Urothelium cell line (cell line): Measurements from ENCODE around the gene RAE1.

ENCODE experiments used
- DNase-seq: peaks from one replicate; pipeline ENCODE4 v3.0.0; 2011; ENCODE audit warnings: low spot score, mixed read lengths
- FAIRE-seq: peaks from 2 replicates; lab custom pipeline; 2011; peaks lifted over from hg19 to GRCh38; lab: Jason Lieb, UNC

Gene RAE1

DNA sequence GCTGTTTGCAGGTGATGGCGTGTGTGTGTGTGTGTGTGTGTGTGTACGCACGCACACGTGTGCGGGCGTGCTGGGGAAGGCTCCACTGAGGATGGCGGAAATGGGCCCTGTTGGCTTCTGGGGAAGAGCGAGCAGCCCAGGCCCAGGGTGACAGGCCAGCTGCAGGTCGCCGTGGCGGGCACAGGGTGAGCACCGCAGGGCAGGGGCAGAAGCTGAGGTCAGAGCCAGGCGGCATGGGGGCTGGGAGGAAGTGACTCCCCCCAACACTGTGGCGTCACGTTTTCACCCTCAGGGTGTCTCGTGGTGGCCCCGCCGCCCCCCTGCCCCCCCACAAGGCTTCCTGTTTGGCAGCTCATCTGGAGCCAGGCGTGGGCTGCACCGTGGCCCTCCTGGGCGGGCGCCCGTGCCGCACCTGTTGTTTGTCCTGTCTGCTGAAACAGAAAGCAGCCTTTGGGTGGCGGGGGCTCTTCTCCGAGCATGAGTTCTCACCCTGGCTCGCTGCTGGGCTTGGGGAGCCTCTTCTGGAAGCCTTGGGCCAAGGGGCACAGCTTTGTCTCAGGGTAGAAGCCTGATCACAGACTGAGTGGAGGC is 47.3 kb downstream of the RAE1 start:
- no peak for DNase-seq
- FAIRE-seq = peak; percentile 48

DNA sequence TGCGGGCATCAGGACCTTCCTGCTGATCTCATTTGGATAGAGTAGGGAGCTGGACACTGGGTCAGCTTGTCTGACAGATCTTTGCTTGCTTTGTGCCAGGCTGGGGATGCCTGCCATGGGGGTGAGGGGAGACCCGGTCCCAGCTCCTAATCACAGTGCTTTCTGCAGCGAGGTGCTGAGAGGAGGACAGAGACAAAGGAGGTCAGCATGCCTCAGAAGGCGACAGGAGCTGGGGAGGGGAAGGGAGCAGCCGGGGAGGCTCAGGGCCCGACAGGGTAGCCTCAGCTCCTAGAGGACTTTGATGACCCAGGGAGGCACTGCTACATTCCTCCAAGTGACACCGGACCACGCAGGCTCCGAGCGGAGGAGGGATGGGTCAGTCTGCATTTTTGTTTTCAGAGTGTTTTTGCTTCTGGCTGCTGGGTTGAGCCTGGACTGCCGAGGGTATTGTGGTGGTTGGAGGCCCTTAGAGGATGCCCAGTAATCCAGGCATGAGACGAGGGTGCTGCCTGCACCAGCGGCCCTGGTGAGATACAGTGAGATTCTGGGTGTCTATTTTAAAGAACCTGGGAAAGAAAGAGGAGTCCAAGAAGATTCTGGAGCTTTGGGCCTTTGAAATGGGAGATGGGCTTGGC is 48.0 kb downstream of the RAE1 start:
- DNase-seq (no peak), FAIRE-seq (peak; percentile 68)

DNA sequence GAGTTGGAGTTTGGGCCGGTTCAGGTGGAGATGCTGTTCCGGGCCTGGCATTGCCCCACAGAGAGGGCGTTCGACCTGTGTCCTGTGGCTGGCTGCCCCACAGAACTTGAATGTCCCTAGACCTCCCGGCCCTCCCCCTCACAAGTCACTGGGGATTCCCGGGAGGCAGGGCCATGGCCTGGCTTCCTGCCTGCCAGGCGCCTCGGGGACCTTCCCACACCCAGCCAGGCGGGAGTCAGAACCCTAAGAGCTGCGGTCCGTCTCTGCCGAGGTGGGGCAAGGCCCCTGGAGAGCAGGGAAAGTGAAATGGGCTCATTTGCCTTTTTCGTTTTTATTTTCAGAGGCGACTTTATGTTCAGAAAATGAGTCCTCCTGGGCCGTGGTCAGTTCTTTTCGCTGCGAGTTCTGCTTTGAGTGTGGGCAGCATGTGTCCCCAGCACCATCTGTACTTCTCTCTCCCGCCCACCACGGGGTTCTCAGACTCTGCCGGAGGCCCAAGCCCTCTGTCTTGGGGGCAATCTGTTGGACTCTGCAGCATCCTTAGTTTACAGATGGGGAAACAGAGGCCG is 48.6 kb downstream of the RAE1 start:
- no peak for FAIRE-seq
- no peak for DNase-seq

DNA sequence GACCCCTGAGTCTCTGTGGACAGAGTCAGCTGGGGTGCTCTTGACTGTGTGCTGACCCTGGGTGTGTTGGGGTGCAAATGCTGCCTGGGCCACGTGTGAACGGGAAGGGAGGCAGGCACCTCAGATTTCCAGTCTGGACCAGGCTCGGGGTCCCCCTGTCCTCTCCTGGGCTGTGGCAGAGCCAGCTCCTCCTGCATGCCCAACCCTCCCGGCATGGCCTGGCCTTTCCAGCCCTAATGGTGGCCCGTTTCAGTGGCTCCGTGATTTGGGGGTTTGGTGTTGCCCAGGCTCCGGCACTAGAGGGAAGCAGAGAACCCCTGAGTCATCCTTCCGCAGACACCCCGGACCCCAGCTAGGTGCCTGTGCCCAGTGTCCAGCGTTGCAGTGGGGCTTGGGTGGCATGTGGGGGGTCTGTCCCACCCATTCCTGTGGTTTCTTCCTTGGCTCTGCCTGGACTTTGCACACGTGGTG is 49.2 kb downstream of the RAE1 start:
- DNase-seq (no peak), FAIRE-seq (no peak)

DNA sequence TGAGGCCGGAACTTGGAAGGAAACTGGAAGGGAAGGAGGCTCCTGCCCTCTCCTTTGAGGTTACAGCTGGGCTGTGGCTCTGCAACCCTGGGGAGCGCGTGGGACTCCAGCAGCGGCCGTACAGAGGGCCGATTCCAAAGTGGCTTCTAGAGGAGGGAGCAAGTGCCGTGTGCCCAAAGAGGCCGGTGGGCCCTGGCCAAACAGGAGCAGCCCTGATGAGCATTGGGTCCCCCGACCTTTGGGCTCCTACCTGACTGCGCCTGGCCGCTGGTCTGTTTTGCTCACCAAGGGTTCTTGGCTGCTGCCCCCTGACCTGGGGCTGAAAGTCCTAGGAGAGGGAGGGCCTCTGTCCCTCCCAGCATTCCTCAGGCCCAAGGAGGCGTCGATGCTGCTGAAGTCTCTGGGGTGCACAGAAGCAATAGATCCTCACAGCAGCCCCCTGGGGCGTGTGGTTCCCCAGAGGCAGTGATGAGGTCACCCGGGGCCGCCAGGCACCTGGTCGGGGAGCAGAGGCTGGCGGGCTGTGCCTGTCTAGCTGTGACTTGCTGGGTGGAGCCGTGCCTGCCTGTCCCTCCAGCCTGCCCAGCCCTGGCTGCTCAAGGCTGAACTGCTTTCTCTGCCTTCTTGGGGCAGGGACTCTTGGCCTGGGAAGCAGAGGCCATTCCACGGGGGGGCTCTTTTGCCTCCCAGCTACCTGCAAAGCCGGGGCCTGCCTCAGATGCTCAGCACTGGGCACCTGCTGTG is 49.9 kb downstream of the RAE1 start:
- FAIRE-seq (no peak), DNase-seq (no peak)

DNA sequence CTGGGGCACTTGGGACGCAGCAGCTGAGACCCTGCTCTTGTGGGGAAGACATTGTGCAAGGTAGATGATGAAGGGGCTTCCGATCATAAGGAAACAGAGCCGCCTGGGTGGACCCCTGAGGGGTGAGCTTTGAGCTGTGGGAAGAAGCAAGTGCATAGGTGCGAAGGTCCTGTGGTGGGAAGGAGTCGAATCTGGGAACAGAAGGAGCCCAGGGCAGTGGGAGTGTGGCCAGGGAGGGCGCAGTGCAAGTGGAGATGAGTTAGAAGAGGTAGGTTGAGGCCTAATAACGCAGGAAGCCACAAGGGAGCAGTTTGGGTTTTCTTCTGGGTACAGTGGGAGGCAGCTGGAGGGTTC is 50.5 kb downstream of the RAE1 start:
- DNase-seq (no peak), FAIRE-seq (no peak)

DNA sequence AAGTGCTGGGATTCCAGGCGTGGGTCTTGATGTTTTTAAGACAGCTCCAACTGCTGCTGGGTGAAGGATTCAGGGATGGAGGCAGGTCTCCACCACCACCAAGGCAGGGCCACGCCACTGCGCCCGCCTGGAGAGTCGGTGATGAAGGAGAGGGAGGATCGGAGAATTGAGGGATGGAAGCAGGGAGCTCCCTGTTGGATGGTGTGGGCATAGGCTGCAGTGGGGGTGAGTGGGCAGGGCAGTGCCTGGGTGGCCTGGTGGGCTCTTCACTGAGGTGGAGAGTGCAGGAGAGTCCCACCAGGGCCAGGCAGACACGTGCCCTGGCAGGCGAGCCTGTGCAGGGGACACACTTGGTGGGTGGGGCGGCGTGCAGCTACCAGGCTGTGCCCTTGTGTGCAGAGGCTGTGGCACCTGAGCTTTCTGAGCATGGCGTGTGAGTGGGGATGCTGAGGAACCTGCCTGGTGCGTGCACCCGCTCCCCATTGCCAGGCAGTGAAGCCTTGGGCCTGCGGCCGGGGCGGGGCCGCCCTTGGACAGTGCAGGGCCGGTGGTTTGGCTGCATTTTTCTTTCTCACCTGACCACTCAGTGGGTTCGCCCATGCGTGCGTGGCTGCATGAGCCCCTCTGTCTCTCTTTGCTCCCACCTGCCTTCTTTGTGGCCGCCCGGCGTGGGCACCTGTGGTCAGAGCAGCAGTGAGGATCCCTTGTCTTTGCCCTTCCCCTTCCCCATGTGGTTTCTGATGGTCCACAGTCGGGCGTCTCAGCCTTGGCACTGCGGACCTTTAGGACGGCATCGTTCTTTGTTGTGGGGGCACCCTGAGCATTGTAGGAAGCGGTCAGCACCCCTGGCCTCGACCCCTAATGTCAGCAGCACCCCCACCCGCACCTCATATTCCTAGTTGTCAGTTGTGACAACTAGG is 51.4 kb downstream of the RAE1 start:
- DNase-seq (no peak), FAIRE-seq (peak; percentile 40)

DNA sequence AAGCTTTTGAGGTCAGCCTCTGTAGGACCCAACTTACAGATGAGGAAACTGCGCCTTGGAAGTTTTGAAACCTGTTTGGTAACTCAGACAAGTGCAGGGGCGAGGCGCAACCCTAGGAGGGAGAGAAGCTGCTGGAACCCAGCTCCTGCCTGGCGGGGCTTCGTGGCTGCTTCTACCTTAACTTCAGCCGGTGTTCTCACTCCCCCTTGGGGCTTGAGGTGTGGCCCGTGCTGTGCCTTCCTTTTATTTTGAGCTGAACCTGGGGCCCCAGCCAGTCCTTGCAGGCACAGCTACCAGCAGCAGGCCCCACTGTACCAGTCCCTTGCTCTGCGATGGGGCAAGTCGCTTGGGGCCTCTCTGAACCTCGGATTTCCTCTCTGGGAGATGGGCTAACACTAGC is 52.2 kb downstream of the RAE1 start:
- DNase-seq (no peak), FAIRE-seq (no peak)

DNA sequence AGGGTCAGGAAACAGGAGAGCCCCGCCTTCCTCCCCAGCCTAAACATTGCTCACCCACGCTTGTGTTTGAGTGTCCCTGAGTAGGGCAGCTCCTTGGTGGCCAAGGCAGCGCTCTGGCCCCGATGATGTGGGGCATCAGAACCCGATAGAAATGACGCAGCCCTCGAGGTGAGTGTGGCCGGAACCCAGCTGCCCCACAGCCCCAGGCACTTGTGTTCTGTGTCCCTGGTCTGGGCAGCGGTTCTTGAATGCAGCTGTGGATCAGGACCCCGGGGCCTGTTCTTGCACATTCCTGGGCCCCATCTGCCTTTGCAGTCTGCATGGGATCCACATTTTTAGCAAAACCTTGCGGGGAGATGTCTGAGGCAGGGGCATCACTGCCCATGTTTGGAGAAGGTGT is 53.0 kb downstream of the RAE1 start:
- DNase-seq = no peak

DNA sequence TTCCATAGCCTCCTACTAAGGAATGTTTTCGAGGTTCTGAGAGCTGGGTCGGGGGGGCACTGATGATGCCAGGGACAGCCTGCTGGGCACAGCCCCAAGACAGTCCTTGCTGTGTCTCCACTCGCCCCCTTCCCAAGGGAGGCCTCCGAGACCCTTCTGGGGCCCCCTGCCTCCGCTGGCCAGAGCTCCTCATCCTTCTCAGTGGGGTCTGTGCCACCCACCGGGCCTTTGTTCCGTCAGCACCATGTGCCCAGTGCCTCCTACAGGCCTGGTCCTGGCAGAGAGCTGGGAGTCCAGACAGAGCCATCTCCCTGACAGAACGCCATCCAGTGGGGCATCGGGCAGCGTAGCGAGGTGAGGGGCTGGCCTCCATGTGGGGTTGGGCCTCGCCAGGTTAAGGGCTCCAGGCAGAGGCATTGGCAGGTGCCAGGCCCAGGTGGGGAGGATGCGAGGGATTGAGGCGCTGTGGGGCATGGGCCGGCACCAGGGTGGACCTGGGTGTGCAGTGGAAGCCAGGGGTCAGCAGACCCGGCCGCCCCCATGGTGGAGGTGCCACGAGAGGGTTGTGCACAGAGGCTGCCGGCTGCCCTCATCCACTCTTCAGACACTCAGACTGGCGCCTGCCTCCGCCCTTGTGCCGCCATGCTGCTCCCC is 53.5 kb downstream of the RAE1 start:
- DNase-seq (no peak), FAIRE-seq (no peak)

More for the DNA sequence above, 53.0 kb downstream of the RAE1 start:
- no peak for FAIRE-seq

DNA sequence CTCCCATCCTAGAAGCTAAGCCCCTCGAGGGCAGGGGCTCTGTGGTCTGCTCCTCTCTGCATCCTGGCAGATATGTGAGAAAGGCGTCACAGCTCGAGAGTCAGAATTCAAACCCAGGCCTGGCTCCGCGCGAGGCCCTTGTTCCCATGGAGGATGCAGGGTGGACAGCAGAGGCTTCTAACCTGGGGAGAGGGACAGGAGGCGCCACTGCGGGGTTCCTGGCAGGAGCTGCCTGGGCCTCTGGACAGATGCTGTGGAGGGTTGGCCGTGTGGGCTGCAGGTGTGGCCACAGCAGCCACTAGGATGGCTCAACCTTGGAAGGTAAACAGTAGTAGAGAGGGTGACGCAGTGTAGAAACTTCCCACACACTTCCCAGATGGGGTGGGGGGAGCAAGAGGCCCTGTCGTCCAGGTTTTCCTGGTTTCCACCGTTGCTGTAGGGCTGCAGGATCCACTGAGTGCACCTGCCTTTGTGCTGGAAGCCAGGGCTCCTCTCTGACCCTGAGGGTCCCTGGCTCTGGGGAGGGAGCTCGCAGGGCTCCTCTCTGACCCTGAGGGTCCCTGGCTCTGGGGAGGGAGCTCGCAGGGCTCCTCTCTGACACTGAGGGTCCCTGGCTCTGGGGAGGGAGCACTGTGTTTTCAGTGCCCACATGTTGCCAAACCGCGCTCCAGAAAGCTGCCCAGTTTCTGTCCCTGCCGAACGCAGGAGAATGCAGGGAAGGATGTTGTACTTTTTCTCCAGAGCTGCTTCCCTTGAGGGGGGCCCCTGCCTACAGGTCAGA is 54.4 kb downstream of the RAE1 start:
- no peak for FAIRE-seq
- DNase-seq = no peak

DNA sequence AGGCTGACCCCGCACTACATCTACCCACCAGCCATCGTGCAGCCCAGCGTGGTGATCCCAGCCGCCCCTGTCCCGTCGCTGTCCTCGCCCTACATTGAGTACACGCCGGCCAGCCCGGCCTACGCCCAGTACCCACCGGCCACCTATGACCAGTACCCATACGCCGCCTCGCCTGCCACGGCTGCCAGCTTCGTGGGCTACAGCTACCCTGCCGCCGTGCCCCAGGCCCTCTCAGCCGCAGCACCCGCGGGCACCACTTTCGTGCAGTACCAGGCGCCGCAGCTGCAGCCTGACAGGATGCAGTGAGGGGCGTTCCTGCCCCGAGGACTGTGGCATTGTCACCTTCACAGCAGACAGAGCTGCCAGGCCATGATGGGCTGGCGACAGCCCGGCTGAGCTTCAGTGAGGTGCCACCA is 56.5 kb downstream of the RAE1 start:
- FAIRE-seq (no peak), DNase-seq (no peak)

DNA sequence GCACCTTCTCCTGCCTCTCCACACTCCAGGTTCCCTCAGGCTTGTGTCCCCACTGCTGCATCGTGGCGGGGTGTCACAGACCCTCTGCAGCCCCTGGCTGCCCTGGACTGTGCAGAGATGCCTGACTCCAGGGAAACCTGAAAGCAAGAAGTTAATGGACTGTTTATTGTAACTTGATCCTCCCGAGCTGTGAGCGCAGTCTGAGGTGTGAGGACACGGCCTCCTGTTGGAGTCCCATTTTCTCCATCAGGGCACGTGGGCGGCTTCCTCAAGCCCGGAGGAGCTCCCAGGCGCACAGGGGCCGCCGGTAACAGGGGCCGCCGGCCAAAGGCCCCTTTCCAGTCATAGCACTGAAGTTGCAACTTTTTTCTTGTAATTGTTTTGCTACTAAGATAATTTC is 57.1 kb downstream of the RAE1 start:
- DNase-seq (no peak), FAIRE-seq (no peak)

DNA sequence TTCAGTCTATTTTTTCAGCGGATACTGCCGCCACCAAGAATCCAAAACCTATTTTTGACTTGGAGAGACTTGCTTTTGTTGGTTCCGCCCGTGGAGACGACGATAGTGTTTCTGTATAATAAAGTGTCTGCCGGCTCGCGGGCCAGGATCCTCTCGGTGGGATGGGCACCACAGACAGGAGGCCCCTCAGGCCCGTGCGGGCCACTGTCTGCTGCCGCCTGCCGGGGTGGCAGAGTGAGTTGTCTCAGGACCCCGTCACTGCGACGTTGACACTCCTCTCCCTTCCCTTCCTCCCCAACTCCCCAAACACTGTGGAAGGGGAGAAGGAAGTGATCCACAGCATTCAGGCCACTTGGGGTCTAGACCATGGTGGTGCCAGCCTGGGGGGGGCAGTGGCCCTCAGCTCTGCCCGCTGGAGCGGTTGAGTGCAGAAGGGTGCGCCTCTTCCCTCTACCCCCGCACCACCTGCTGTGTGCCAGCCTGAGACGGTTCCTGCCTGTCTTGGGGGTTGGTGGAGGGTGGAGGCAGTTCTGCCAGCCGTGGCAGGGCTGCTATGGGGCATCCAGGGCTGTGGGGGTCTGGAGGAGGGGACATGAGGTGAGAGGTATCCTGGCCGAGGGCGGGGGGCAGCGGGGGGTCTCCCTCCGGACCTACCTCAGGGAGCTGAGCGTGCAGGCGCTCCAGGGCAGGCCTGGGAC is 57.6 kb downstream of the RAE1 start:
- FAIRE-seq (no peak), DNase-seq (no peak)

DNA sequence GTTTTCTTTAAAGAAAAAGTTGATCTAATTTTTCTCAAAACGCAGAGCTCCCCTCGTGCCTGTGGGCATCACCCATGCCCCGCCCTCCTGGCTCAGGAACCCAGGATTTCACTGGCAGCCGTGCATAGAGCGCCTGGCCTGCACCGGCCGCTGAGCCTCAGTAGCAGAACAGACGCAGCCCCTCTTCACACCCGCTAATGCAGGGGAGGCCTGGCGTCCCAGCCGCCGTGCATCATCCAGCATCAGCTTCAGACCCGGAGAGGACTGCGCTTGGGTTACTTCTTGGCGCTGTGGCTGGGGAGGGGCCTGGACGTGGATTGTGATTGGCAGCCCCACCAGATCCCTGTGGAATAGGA is 58.2 kb downstream of the RAE1 start:
- DNase-seq = no peak
- no peak for FAIRE-seq

DNA sequence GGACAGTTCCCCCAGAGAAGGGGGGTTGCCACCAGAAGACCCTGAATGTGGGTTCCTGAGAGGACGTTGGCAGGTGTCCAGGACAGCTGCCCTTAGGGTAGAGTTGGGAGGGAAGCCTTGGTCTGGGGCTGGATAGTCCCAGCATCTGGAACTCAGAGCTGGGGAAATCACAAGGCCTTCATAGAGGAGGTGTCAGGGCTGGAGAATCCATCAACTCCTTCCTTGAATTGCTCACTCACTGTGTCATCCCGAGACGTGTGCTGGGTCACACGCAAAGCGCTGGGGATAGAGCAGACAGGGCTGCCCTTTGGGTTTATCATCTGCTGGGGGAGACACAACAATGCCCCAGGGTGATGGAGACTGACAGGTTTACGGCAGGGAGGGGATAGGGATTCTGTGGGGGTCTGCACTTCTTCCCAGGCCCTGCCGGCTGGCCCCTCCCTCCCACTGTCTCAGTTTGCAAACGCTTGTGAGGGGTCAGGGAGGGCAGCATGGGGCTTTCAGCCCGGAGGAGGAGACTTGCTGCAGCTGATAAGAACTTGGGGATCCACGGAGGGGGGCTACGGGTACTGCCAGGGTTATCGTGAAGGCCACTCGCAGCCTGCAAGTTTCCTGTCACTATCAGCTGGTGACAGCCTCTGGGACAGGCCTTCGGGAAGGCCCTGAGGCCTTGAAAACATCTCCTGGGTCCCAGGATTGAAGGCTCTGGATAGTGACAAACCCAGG is 58.8 kb downstream of the RAE1 start:
- DNase-seq (no peak), FAIRE-seq (no peak)

DNA sequence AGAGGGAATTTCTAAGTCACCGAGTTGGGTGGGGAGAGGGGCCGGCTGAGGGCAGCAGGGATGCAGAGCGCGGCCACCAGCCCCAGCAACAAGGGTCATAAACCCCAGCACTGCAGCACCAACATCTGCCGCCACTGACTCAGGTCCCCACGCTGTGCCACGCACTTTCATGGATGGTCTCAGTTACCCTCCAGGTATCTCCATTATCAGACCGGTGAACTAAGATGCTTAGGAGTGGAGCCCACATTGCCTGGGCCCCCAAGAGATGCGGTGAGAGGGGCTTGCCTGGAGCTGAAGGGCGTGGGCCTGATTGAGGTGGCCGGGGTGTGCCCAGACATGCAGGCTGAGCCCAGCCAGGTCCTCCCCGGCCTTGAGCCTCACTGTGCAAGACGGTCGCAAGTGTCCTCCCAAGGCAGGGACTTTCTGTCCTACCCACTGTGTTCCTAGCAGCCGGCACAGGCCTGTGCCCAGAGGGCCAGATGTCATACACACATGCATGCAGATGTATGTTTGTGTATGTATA is 59.4 kb downstream of the RAE1 start:
- FAIRE-seq = no peak

DNA sequence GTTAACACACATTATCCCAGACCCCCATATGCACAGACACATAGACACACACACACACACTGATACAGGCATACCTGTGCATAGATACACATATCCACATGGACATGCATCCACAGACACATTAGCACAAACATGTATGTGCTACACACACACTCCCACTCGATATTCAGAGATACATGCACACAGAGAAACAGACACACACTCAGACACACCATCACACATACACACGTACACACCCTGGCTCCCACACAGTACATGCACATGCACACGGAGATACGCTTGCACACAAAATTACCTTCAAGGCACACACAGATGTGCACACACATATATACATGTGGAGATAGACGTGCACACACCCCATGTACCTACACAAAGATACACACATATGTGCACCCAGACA is 59.9 kb downstream of the RAE1 start:
- FAIRE-seq = peak; percentile 98

More for the DNA sequence above, 59.4 kb downstream of the RAE1 start:
- no peak for DNase-seq

More for the DNA sequence above, 59.9 kb downstream of the RAE1 start:
- DNase-seq = no peak
